Measurements from ENCODE around the gene WRAP73. TPM values are rescaled to one million over a fixed set of nuclear protein-coding genes. Genes with fewer than 3 reads are reported as not detected.
A peak's percentile ranks its signal among the peaks of the same experiment; 100 is the strongest.
"Not testable (repeated sequence)": the region's sequence is repeated elsewhere in the genome, so short reads cannot be mapped to it uniquely, and the experiment has no call there.

WRAP73 gene
- total RNA-seq, 1 donor from 2014 or later: 14.8 TPM

DNA sequence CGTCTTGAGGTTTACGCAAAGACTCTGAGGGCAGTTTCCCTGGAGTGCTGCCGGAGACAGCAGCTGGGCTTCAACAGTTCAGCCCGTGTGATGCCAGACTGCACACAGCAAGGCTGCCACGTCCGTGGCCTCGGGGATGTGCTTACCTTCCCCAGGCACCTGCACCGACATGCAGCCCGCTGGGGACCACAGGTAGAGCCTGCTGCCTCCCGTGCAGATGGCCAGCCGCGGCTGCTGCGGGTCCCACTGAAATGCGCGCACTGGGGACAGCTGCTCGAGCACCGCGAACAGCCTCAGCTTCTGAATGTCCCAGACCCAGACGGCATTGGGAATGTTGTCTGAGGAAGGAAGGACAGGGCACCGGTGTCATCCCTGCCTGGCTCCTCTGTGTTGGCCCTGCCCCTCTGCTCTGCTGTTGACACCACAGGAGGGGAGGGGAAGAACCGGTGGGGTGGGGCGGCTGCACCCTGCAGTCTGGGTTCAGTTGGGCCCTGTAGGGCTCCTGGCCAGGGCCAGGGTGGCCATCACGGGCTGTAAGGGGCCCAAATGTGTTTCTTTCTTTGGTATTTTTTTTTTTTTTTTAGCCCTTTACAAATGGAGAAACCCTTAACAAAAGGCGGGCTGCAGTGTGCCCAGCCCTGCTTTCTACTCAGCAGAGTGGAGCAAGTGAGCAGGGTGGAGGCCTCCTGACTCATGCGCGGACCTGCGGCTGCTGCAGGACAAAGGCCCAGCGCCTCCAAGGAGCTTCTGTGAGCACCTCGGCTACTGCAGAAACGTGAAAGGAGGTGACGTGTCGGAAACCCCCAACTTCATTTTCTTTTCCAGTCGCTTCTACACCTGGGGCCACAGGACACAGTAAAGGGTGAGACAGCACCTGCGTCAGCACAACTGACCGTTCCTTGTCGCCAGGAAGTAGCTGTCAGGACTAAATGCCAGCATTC, 18.3 kb downstream of the WRAP73 start:
- no peak for DNase-seq (ENCODE audit: low spot score)

DNA sequence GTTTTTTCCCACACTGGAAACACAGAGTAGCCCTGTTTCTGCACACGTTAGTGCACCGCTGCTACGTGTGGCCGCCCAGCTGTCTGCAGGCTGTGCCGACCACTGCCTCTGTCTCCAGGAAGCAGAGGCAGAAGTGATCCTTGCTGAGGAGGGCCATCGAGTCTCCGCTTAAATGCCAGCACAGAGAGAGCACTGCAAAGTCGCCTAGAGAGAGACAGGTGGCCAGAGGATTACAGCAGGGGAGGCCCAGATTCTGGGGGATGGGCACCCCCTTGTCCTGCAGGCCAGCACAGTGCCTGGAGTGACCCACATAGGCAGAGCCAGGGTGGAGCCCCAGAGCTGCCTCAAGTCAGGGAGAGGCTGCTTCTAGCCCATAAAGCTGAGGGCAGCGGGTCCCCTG, 19.0 kb downstream of the WRAP73 start:
- no peak for DNase-seq (ENCODE audit: low spot score)

DNA sequence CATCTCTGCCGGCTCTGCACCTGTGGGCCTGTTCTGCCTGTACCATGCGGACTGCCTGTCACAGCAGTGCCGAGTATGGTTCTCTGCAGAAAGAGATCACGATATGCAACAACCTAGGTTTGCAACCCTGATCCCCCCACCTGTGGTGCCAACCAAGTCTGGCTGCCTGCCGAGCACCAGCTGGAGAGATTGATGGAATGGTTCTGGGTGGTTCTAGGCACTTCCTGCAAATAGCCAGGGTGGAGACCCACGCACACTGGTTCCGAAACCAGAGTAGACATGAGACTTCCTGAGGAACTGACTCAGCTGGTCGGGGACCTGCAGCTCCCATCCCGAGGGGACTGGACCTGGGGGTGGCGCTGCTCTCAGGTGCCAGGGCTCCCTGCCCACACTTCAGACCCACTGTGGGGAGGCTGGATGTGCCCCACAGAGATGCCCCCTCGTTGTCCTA, 19.7 kb downstream of the WRAP73 start:
- DNase-seq (ENCODE audit: low spot score): no peak

DNA sequence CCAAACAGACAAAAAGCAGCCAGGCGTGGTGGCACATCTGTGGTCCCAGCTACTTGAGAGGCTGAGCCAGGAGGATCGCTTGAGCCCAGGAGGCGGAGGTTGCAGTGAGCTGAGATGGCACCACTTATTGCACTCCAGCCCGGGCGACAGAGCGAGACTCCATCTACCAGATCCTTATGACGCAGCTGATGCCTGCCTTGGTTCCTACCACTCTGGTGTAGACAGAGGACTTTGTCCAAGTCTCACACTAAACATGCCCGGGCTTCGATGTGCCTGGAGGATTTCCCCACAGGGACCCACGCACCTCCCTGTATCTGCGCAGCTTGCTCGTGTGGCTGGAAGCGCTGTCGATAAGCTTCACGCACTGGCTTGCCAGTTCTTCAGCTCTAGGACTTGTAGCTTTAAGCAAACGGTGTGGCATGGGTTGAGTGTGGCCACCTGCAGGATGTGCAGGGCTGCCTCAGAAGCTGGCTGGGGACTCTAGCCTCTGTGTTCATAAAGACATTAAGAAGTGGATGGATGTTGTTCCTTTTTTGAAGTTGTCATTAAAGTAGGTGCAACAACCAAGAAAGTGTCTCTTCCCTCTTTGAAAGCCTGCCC, 20.2 kb downstream of the WRAP73 start:
- no peak for DNase-seq (ENCODE audit: low spot score)

DNA sequence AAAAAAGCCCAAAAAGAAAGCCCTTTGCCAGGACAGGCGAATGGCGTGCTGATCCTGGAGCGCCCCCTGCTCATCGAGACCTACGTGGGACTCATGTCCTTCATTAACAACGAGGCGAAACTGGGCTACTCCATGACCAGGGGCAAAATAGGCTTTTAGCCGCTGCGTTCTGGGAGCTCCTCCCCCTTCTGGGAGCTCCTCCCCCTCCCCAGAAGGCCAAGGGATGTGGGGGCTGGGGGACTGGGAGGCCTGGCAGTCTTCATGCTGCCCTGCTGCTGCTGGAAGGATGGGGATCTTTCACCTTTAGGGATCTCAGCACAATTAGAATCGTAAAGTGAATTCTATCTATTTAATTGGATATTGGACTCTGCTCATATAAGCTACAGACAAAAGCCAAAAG, 21.5 kb downstream of the WRAP73 start:
- DNase-seq (ENCODE audit: low spot score): no peak

DNA sequence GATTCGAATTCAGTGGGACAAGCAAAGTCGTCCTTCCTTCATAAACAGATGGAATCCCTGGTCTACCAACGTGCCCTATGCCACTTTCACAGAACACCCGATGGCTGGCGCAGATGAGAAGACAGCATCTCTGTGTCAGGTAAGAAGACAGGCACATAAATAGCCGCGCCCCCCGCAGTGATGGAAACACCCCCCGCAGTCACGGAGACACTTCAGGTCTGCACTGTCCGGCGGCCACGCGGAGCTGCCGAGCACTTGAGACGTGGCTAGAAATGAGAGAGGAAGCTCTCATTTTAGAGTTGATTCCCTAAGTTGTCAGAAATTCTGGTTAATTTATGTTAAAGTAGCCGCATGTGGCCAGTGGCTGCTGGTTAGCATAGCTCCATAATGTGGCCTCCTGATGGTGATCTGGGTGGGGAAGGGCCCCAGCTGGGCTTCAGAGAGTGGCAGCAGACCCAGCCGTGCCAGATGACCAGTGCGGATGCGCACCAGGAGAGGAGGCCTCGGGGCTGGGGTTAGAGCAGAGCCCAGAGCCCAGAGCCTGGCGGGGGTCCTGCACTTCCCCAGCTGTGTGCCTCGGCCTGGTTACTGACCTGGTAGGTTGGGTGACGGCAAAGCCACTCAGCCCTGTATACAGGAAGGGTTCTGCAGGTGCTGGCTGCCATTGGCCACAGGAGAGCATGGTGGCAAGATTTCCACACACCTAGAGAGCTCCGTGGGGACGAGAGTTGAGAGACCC, 22.2 kb downstream of the WRAP73 start:
- no peak for DNase-seq (ENCODE audit: low spot score)

DNA sequence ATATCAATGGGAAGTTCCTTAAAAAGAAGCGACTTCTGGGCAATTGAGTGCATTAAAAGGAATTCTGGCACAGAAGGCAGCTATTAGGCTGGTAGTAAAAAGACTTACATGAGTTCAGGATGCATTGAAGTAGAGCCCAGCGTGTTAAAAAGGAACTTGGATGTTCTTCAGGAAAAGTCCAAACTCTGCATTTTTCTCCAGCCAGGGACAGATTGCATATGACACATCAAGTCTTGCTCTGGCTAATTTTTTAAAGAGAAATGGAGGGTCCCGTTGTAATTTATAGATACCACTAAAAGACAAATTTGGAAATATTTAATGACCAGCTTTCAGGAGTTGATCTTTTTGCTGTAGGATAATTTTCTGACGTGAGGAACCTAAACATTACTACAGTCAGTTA, 23.9 kb downstream of the WRAP73 start:
- DNase-seq (ENCODE audit: low spot score): no peak

DNA sequence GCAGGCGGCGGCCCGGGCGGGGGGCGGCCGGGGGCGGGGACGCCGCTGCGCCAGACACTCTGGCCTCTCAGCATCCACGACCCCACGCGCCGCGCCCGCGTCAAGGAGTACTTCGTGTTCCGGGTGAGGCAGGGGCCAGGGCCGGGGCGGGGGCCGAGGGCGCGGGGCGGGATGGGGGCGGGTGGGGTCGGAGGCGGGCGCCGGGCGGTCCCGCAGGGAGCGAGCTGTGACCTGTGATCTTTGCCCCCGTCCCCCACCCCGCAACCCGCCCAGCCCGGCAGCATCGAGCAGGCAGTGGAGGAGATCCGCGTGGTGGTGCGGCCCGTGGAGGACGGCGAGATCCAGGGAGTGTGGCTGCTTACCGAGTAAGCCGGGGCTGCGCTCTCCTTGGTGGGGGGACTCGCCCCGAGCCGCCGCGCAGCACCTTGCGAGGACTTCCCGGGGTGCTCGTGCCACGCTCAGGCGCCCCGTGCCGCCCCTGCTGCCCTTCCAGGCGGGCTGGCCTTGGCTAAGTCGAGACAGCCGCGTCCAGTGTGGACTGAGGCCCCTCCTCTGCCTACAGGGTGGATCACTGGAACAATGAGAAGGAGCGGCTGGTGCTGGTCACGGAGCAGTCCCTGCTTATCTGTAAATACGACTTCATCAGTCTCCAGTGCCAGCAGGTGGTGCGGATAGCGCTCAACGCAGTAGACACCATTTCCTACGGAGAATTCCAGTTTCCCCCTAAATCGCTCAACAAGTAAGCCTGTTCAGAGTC, 24.6 kb downstream of the WRAP73 start:
- no peak for DNase-seq (ENCODE audit: low spot score)

DNA sequence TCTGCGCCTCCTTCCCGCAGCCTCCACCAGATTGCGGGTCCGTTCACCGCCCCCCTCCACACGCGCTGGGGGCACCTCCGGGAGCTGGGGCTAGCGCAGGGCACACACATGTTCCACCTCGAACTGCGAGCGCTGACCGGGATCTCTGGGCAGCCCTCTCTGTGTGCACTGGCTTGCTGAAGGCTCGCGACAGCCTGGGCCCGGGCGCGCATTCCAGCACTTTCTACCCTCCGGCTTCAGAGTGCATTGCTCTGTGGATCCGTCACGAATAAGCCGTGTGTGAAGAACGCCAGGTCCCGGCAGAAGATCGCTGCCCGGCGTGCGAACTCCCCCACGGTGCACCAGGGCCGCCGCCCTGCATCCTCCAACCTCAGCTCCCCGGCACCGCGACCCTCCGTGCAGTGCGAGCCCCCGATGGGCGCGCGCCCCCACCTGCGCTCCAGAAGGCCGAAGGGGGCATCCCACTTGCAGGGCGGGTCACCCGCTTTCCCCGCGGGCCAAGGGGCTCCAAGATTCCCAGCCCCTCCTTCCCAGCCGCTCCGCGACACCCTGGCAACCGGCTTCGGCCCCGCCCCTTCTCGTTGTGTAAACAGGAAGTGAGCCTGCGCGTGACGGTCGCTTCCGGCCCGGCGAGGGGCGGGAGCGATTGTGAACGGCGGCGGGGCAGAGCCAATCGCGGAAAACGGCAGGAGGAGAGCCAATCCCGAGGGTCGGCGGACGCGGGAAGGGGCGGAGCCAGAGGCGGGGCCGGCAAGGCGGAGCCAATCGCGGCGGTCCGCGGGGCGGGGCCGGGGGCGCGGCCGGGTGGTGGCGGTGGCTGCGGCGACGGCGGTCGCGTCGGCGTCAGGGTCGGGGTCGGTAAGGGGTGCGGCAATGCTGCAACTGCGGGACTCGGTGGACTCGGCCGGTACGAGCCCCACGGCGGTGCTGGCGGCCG, 25.4 kb downstream of the WRAP73 start, which contains the start of gene TPRG1L:
TPRG1L (plus strand) TSS at position 816 of the 937 bp plus-strand sequence; CDS start at position 874, 58 bp downstream.
- DNase-seq (ENCODE audit: low spot score): peak; percentile 100

DNA sequence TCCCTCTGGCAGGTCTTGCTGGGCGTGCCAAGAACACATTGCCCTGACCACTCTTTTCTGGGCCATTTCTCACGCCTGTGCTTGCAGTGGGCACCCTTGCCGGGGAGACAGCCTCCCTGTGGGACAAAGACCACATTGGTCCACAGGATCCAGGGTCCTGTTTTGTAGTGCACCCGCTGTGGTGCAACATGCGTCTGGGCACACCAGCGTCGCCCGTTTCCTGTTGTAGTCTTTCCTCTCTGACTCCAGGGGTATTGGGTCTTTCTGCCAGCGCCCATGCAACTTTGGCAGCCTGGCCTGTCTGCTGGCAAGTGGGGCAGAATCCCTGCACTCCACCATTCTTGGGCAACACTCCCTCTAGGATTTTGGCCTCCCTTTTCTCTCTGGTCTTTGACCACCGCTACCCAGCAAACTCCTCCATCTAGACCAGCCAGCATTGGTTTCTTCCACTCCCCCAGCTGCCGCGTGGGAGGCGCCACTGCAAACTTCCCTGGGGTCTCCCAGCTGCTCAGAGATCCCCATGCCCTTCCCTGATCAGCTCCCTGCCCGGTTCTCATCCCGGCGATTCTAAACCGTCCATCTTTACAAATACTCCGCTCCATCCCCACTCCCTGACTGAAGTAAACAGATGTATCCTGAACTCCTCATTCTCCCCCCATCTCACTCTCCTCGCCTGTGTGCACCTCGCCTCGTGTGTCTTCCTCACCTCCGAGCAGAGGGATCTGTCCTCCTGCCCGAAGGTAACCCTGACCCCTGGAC, 26.3 kb downstream of the WRAP73 start:
- DNase-seq (ENCODE audit: low spot score): no peak

DNA sequence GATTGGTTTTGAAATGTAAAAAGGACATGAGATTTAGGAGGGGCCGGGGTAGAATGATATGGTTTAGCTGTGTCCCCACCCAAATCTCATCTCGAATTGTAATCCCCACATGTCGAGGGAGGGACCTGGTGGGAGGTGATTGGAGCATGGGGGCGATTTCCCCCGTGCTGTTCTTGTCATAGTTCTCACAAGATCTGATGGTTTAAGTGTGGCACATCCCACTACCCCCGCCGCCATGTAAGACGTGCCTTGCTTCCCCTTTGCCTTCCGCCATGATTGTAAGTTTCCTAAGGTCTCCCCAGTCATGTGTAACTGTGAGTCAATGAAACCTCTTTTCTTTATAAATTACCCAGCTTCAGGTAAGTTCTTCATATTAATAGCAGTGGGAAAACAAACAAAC, 27.8 kb downstream of the WRAP73 start:
- not testable (repeated sequence) for DNase-seq (ENCODE audit: low spot score)

DNA sequence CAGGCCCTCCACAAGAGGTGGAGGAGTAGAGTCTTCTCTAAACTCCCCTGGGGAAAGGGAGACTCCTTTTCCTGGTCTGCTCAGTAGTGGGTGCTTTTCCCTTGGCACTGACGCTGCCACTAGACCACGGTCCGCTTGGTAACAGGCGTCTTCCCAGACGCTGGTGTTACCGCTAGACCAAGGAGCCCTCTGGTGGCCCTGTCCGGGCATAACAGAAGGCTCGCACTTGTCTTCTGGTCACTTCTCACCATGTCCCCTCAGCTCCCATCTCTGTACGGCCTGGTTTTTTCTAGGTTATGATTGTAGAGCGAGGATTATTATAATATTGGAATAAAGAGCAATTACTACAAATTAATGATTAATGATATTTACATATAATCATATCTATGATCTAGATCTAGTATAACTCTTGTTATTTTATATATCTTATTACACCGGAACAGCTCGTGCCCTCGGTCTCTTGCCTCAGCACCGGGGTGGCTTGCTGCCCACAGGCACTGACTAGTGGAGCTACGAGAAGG, 28.7 kb downstream of the WRAP73 start:
- DNase-seq (ENCODE audit: low spot score): not testable (repeated sequence)

DNA sequence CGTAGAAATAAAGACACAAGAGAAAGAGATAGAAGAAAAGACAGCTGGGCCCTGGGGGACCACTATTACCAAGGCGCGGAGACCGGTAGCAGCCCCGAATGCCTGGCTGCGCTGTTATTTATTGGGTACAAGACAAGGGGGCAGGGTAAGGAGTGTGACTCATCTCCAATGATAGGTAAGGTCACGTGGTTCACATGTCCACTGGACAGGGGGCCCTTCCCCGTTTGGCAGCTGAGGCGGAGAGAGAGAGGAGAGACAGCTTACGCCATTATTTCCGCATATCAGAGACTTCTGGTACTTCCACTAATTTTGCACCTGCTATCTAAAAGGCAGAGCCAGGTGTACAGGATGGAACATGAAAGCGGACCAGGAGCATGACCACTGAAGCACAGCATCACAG, 29.2 kb downstream of the WRAP73 start:
- no peak for DNase-seq (ENCODE audit: low spot score)

DNA sequence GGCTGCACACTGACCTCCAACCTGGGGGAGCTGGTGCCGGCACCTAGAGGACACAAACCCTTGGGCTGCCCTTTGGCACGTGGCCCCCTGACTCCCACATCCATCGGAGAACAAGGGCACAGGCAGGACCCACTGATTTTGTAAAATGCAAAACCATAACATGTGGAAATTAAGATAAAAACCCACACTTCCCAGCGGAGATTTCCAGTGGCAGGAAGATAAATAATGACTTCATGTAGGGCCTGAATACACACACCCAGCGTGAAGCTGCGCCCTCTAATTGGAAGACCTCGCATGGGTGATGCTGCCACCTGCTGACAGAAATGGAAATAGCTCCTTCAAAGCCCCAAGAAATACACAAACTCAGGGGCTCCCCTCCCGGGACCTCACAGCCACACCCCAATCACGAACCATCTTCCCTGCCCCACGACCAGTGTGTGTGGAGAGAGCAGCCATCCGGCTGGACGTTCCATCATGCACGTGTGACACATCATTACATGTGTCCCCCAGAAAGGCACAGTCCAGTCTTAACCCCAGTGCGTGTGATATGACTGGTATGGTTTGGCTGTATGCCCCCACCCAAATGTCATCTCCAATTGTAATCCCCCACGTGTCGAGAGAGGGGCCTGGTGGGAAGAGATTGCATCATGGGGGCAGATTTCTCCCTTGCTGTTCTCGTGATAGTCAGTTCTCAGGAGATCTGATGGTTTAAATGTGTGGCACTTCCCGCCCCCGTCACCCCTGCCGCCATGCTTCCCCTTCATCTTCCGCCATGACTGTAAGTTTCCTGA, 30.8 kb downstream of the WRAP73 start:
- no peak for DNase-seq (ENCODE audit: low spot score)

DNA sequence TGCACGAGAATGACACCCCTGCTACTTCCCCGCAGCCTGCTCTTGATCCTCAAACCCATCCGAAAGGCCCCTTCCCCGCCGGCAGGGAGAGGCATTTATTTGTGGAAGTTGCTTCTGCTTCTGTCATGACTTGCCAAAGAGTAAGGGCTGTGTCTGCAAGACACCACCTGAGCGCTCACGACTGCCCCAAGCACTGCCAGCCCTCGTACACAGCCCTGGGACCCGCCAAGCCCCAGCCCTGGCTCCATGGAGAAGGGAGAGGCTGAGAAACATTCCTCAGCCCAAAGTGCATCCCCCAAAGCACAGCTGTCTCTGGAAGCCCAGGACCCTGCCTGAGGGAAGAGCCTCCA, 31.4 kb downstream of the WRAP73 start:
- no peak for DNase-seq (ENCODE audit: low spot score)

DNA sequence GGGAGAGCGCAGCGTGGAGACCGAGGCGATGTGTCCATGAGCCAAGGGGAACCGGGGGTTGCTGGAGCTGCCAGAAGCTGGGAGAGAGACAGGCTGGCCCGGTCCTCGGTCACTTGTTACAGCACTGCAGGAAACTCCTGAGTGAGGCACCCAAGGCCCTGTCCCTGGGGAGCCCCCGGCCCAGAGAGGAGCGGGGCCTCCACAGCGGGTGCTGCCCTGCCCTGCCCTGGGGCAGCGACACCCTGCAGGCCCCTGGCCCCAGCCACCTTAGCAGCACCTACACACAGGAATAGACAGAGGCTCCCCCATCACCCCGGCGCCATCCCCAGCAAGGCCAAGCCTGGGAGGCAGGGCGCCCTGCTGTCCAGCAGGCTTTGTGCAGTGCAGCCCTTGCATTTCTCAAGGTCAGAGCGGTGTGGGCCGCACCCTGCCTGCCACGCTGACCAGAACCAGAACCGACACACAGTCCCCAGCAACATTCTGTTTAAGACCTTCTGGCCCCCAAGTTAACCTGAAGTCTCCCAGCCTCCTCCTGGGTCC, 32.0 kb downstream of the WRAP73 start:
- DNase-seq (ENCODE audit: low spot score): no peak

DNA sequence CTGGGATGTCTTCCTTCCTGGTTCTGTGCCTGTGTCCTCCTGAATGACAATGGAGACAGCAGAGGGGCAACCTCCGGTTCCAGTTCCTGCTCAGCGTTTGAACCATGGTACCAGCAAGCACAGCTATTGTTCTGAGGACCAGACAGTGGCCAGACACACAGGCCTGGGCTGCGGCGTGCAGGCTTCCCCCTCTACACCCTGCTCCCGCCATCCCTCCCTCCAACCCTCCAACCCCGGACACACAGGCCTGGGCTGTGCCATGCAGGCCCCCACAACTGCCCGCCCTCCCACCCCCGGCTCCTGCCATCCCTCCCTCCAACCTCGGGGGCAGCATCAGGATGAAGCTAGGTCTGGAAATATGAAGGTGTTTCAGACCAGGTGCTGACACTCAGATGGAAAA, 33.0 kb downstream of the WRAP73 start:
- no peak for DNase-seq (ENCODE audit: low spot score)

Data from mesenteric fat pad (tissue), 1 donor.